HepG2 (cell line): Measurements from ENCODE around the gene KAZN. TPM values are rescaled to one million over a fixed set of nuclear protein-coding genes. Genes with fewer than 3 reads are reported as not detected.

Experiments
- ATF2 ChIP-seq: sonication (generic); formaldehyde crosslinking; IDR thresholded peaks from 2 replicates; pipeline ENCODE4 v1.4.0; 2020; ENCODE audit warnings: missing genetic modification reagents
- BCL6 ChIP-seq: IDR thresholded peaks from 2 replicates; pipeline ENCODE4 v1.6.1; 2016; ENCODE audit warnings: missing genetic modification reagents, missing compliant biosample characterization
- BORCS8-MEF2B ChIP-seq: sonication (generic); formaldehyde crosslinking; IDR thresholded peaks from 2 replicates; pipeline ENCODE4 v1.8.0; 2022; ENCODE audit warnings: mild to moderate bottlenecking, missing genetic modification reagents
- EP300 ChIP-seq, 3 experiments: sonication (generic) in 1 of 3; formaldehyde crosslinking in 1 of 3; IDR thresholded peaks; 2 replicates each; pipeline versions ENCODE4 v1.5.1 to v1.6.1; 2011 to 2020; ENCODE audit warnings: low read depth in 2 of 3, low read length in 2 of 3, borderline replicate concordance in 1 of 3, improper control_type of control experiment in 1 of 3, mild to moderate bottlenecking in 1 of 3, missing genetic modification reagents in 1 of 3, moderate library complexity in 1 of 3
- FIP1L1 ChIP-seq: fragments of 200-400 bp; formaldehyde crosslinking; IDR thresholded peaks from 2 replicates; pipeline ENCODE4 v1.6.1; 2018; ENCODE audit warnings: low read depth, mild to moderate bottlenecking, low read length, moderate library complexity, borderline replicate concordance; ENCODE audit not compliant: insufficient read depth
- HOXA3 ChIP-seq: sonication (generic); formaldehyde crosslinking; IDR thresholded peaks from 2 replicates; pipeline ENCODE4 v1.5.0; 2020; ENCODE audit warnings: missing genetic modification reagents
- XRCC5 ChIP-seq: fragments of 200-400 bp; formaldehyde crosslinking; optimal IDR thresholded peaks from 2 replicates; pipeline ENCODE3; 2017; ENCODE audit warnings: mild to moderate bottlenecking, low read length
- ZNF343 ChIP-seq: sonication (generic); formaldehyde crosslinking; IDR thresholded peaks from 2 replicates; pipeline ENCODE4 v1.4.0; 2020; ENCODE audit warnings: mild to moderate bottlenecking, missing genetic modification reagents
- ZNF790 ChIP-seq: sonication (generic); formaldehyde crosslinking; IDR thresholded peaks from 2 replicates; pipeline ENCODE4 v1.8.0; 2022; ENCODE audit warnings: missing genetic modification reagents, mild to moderate bottlenecking, borderline replicate concordance
- polyA plus RNA-seq, 8 experiments: library from polyadenylated mRNA; depleted of rRNA in 3 of 8; stranded (reverse) in 7 of 8; unstranded in 1 of 8; fragments of >200 nt; fragmentation: Illumina TruSeq in 4 of 8; extraction: Trizol in 4 of 8; gene quantifications; 2 replicates each; pipeline versions ENCODE4 v1.2.1 to v1.2.3, GENCODE V29; 2011 to 2016; ENCODE audit warnings: low read depth in 4 of 8, missing spikeins in 1 of 8, mixed read lengths in 1 of 8; ENCODE audit not compliant: insufficient read depth in 1 of 8
- total RNA-seq, 5 experiments: library from RNA; depleted of rRNA; stranded (reverse); fragments of >200 nt; fragmentation: Illumina TruSeq; extraction: Trizol; gene quantifications; 2 replicates each; pipeline ENCODE4 v1.2.3, GENCODE V29; 2016; ENCODE audit warnings: low read depth in 1 of 5
- TF ChIP-seq, protein P1 (sequence below): sonication (generic); formaldehyde crosslinking; IDR thresholded peaks from 2 replicates; pipeline ENCODE4 v1.5.1; 2020; ENCODE audit warnings: mild to moderate bottlenecking, missing genetic modification reagents, moderate library complexity
- TF ChIP-seq, protein P2 (sequence below): sonication (generic); formaldehyde crosslinking; IDR thresholded peaks from 2 replicates; pipeline ENCODE4 v1.5.0; 2020; ENCODE audit warnings: mild to moderate bottlenecking, missing genetic modification reagents

Gene KAZN
- total and polyA plus RNA-seq, 2 of the 13 experiments (the other 11 are each of a cell fraction or from before 2014, with no cell fraction given): 10.4 to 13.5 TPM

DNA sequence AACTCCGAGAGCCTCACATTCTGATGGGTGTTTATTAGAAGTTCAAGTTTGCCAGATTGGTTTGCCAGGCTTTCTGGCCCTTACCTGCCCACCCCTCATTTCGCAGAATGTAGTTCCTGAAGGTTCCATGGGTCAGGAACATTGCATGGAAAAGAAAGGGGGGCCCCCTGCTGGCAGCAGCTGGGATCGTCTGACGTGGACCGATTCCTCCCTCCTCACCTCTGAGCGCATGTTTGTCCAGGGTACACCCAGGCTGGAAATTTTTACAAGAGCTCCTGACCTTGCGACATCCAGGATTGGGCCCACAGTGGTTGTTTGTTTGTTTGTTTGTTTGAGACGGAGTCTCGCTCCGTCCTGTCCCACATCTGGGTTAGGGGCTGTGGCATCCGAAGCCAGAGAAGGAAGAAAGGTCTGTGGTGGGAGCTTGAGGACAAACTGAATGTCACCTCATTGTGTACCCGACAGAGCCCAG is 429.1 kb downstream of the KAZN start (continued):
- TF ChIP-seq, protein P1, sequence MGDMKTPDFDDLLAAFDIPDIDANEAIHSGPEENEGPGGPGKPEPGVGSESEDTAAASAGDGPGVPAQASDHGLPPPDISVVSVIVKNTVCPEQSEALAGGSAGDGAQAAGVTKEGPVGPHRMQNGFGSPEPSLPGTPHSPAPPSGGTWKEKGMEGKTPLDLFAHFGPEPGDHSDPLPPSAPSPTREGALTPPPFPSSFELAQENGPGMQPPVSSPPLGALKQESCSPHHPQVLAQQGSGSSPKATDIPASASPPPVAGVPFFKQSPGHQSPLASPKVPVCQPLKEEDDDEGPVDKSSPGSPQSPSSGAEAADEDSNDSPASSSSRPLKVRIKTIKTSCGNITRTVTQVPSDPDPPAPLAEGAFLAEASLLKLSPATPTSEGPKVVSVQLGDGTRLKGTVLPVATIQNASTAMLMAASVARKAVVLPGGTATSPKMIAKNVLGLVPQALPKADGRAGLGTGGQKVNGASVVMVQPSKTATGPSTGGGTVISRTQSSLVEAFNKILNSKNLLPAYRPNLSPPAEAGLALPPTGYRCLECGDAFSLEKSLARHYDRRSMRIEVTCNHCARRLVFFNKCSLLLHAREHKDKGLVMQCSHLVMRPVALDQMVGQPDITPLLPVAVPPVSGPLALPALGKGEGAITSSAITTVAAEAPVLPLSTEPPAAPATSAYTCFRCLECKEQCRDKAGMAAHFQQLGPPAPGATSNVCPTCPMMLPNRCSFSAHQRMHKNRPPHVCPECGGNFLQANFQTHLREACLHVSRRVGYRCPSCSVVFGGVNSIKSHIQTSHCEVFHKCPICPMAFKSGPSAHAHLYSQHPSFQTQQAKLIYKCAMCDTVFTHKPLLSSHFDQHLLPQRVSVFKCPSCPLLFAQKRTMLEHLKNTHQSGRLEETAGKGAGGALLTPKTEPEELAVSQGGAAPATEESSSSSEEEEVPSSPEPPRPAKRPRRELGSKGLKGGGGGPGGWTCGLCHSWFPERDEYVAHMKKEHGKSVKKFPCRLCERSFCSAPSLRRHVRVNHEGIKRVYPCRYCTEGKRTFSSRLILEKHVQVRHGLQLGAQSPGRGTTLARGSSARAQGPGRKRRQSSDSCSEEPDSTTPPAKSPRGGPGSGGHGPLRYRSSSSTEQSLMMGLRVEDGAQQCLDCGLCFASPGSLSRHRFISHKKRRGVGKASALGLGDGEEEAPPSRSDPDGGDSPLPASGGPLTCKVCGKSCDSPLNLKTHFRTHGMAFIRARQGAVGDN: peak; percentile 53
- TF ChIP-seq EP300 (IDR thresholded peaks at IDR 0.05; ENCODE audit: low read depth in 2 of 2, low read length in 2 of 2) (peak in 1 of 2 experiments; percentile 35; a peak in 2 of 4 replicates), EP300 (CRISPR knock-in tag; IDR thresholded peaks at IDR 0.05; ENCODE audit: borderline replicate concordance) (no peak), FIP1L1 (no peak), HOXA3 (peak; percentile 28; the same call in 1 of the 2 replicates), XRCC5 (peak; percentile 42), BCL6 (CRISPR knock-in tag) (0 out of 2 replicates have a peak, but pooled peaks have one; percentile 8), ATF2 (CRISPR knock-in tag) (no peak), ZNF343 (no peak), ZNF790 (CRISPR knock-in tag) (no peak), BORCS8-MEF2B (CRISPR knock-in tag) (no peak)
- TF ChIP-seq, protein P2, sequence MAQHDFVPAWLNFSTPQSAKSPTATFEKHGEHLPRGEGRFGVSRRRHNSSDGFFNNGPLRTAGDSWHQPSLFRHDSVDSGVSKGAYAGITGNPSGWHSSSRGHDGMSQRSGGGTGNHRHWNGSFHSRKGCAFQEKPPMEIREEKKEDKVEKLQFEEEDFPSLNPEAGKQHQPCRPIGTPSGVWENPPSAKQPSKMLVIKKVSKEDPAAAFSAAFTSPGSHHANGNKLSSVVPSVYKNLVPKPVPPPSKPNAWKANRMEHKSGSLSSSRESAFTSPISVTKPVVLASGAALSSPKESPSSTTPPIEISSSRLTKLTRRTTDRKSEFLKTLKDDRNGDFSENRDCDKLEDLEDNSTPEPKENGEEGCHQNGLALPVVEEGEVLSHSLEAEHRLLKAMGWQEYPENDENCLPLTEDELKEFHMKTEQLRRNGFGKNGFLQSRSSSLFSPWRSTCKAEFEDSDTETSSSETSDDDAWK: no peak
